GM04503 (cell line): ENCODE data around the gene MYO6.
A peak's percentile ranks its signal among the peaks of the same experiment; 100 is the strongest.

ENCODE experiments used
- DNase-seq: peaks from one replicate; pipeline ENCODE4 v3.0.0-alpha.2; 2012; ENCODE audit warnings: low read depth

The MYO6 gene

GRCh38 chr6:75766387-75766786, 17.3 kb downstream of the MYO6 start:
- DNase-seq = no peak

GRCh38 chr6:75770844-75771243, 21.8 kb downstream of the MYO6 start:
- no peak for DNase-seq

GRCh38 chr6:75775219-75775618, 26.2 kb downstream of the MYO6 start:
- no peak for DNase-seq

GRCh38 chr6:75776461-75776860, 27.4 kb downstream of the MYO6 start:
- DNase-seq = no peak

GRCh38 chr6:75778757-75779156, 29.7 kb downstream of the MYO6 start:
- no peak for DNase-seq

- no peak for DNase-seq
Observed at GRCh38 chr6:75786152-75786551, 37.1 kb downstream of the MYO6 start.

- no peak for DNase-seq
Observed at GRCh38 chr6:75788894-75789293, 39.9 kb downstream of the MYO6 start.

GRCh38 chr6:75791881-75792280, 42.8 kb downstream of the MYO6 start:
- no peak for DNase-seq

GRCh38 chr6:75794351-75794846, 45.4 kb downstream of the MYO6 start:
- no peak for DNase-seq

GRCh38 chr6:75794954-75795739, 46.1 kb downstream of the MYO6 start:
- no peak for DNase-seq

GRCh38 chr6:75796723-75797122, 47.7 kb downstream of the MYO6 start:
- no peak for DNase-seq

- DNase-seq = no peak
Observed at GRCh38 chr6:75800133-75800532, 51.1 kb downstream of the MYO6 start.

- no peak for DNase-seq
Observed at GRCh38 chr6:75800708-75801505, 51.9 kb downstream of the MYO6 start.

- no peak for DNase-seq
Observed at GRCh38 chr6:75802366-75802765, 53.3 kb downstream of the MYO6 start.

GRCh38 chr6:75808507-75808906, 59.5 kb downstream of the MYO6 start:
- DNase-seq = no peak

- no peak for DNase-seq
Observed at GRCh38 chr6:75812560-75812959, 63.5 kb downstream of the MYO6 start.

- DNase-seq = no peak
Observed at GRCh38 chr6:75813476-75814250, 64.6 kb downstream of the MYO6 start.

- peak; percentile 37 for DNase-seq
Observed at GRCh38 chr6:75815756-75816155, 66.7 kb downstream of the MYO6 start.

GRCh38 chr6:75818098-75818855, 69.2 kb downstream of the MYO6 start:
- peak; percentile 11 for DNase-seq

- no peak for DNase-seq
Observed at GRCh38 chr6:75819776-75820487, 70.9 kb downstream of the MYO6 start.

- no peak for DNase-seq
Observed at GRCh38 chr6:75824160-75824559, 75.1 kb downstream of the MYO6 start.
